Measurements from ENCODE around the gene PER2. TPM values are rescaled to one million over a fixed set of nuclear protein-coding genes. Genes with fewer than 3 reads are reported as not detected.

PER2 gene
- total and polyA plus RNA-seq, 2 donors: 7.5 to 8.8 TPM

DNA sequence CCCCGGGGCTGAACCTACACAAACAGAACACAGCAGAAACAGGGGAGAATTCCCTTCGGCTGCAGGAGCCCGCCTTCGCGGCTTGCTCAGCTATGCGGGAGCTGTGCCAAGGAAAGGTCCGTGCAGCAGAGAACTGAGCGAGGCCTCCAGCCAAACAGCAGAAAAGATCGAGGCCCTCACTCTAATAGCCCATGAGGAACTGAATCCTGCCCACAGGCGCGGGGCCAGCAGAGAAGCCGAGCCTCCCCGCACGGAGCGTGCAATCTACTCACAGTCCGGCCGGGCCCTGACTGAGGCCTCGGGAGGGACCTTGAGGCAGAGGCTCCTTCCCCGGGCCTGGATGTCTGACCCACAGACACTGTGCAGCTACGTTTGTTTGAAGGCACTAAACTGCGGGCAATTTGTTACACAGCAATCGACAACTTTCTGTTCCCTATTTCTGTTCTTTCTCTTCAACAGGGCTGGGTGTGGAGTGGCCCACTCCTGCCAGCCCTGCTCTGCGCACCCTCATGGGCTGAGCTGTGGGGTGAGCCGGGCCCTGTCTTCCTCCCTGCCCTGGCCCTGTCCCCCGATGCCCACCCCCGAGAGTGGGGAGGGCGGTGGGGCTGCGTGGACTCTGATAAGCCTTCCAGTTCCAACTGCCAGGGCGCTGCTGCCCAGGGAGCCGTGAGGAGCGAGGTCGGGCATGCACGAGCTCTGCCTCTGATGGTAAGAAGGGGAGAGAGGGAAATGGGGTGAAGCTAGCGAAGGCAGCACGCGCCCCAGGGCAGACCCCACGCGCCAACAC is 62.3 kb downstream of the PER2 start:
- H3K4me3 ChIP-seq (ENCODE audit: low read depth, low read length): no peak overlapping the region
- peaks cover 1% of the 10 kb centered on the region for H3K4me1 ChIP-seq (ENCODE audit: insufficient read depth)
- no peak overlapping the region for H3K27ac ChIP-seq (ENCODE audit: low read depth)
- H3K36me3 ChIP-seq (ENCODE audit: insufficient read depth): no peaks in the 10 kb centered on the region
- 62% methylated on average over 38 of the region's 38 CpGs for WGBS
- no peak for DNase-seq (ENCODE audit: extremely low spot score)

DNA sequence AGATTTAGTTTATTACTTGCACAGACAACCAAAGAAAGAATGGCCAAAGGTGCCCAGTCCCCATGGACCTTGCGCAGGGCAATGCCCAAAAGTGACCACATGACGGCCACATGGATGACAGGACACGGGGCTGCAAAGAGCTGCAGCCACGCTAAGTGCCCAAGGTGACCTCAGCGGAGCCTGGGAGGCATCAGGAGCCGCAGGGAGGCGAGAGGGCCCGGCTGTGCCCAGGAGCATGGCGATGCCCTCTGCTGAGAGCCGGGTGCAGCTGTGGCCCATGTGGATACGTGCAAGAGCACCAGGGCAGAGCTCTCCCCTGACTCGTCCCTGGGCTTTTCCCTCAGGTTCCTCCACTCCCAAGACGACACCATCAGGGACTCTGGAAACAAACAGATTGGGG is 63.3 kb downstream of the PER2 start:
- Histone ChIP-seq H3K27ac (ENCODE audit: low read depth) (no peak overlapping the region), H3K36me3 (ENCODE audit: insufficient read depth) (no peaks in the 10 kb centered on the region), H3K4me3 (ENCODE audit: low read depth, low read length) (no peak overlapping the region), H3K4me1 (ENCODE audit: insufficient read depth) (peaks cover 1% of the 10 kb centered on the region)
- WGBS: 90% methylated on average over 13 of the region's 13 CpGs
- no peak for DNase-seq (ENCODE audit: extremely low spot score)

DNA sequence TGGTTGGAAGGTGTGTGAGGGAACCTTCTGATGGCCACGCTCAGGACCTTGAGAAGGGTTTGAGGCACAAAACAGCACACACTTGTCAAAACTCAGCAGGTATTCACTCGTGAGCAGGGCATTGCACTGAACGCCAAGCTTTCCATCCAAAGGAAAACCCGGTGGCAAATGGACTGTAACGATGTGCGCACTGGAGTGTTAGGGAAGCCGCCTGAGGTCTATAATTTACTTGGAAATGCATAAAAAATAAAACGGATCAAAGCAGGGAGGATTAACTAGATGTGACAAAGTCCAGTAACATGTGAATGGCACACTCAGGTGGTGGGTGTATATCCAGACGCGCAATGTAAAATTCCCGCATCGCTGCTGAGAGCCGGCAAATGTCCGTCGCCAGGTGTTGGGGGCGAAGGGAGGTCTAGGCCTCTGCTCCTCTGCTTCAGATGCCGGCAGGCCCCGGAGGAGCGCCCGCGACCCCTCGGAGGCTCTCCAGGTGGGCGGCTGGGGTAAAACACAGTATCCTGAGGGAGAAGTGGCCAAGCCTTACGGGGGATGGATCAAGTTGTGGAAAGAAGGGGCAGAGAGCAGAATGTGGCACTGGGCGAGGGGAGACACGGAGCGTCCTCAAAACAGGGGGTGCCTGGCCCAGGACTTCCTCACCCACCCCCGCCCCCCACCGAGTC is 63.9 kb downstream of the PER2 start:
- Histone ChIP-seq H3K36me3 (ENCODE audit: insufficient read depth) (no peaks in the 10 kb centered on the region), H3K27ac (ENCODE audit: low read depth) (no peak overlapping the region), H3K4me1 (ENCODE audit: insufficient read depth) (peaks cover 1% of the 10 kb centered on the region), H3K4me3 (ENCODE audit: low read depth, low read length) (no peak overlapping the region)
- WGBS: 96% methylated on average over 29 of the region's 29 CpGs
- no peak for DNase-seq (ENCODE audit: extremely low spot score)

DNA sequence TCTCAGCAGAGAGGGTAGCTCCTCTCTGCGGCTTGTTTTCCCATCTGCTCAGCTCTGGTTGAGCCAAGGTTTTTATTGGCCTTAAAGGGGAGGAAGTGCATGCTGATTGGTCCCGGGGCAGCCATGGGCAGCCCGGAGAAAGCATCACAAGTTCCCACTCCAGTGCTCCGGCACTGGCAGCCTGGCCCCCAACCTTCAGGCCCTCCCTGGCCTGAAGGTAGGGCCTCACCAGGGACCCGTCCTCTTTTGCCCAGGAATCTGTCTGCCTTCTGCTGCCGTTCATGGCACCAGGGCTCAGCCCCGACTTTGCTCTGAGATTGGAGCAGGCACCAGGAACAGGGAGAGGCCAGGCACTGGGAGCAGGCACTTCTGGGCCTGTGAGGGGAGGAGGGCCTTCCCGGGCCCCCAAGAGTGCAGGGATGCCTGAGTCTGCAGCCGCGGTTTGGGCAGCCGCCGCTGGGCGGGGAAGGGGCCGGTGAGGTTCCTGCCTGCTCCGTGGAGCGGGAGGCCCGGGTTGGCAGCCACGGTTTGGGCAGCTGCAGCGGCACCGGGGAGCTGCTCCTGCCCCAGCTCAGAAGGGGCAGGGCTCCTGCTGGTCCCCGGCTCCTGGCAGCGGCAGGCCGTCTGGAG is 67.4 kb downstream of the PER2 start:
- Histone ChIP-seq H3K4me1 (ENCODE audit: insufficient read depth) (peaks cover 1% of the 10 kb centered on the region), H3K4me3 (ENCODE audit: low read depth, low read length) (no peak overlapping the region), H3K27ac (ENCODE audit: low read depth) (no peak overlapping the region), H3K36me3 (ENCODE audit: insufficient read depth) (no peaks in the 10 kb centered on the region)
- DNase-seq (ENCODE audit: extremely low spot score): no peak
- WGBS: 75% methylated on average over 23 of the region's 23 CpGs

DNA sequence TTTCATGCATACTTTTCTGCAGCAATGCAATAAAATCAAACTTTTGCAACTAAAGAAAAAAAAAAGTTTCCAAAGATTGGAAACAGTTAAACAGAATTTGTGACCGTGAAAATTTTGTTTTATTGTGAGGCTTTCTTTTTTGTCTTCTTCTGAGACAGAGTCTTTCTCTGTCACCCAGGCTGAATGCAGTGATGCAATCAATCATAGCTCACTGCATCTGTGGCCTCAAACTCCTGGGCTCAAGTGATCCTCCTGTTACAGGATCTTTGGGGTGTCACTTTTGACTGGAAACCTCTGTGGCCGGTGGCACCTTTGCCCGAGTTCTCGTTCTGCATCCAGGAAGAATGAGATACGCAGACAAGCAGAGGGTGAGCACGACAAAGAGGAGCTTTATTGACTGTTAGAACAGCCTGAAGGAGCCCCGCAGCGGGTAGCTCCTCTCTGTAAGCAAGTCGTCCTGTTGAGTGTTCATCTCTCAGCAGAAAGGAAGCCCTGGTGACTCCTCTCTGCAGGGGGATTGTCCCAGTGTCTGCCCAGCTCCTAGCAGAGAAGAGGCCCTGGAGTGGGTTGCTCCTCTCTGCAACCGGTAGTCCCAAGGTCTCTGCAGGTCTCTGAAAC is 68.0 kb downstream of the PER2 start:
- Histone ChIP-seq H3K4me1 (ENCODE audit: insufficient read depth) (peaks cover 1% of the 10 kb centered on the region), H3K36me3 (ENCODE audit: insufficient read depth) (no peaks in the 10 kb centered on the region), H3K4me3 (ENCODE audit: low read depth, low read length) (no peak overlapping the region), H3K27ac (ENCODE audit: low read depth) (no peak overlapping the region)
- WGBS: 70% methylated on average over 10 of the region's 10 CpGs
- DNase-seq (ENCODE audit: extremely low spot score): no peak

DNA sequence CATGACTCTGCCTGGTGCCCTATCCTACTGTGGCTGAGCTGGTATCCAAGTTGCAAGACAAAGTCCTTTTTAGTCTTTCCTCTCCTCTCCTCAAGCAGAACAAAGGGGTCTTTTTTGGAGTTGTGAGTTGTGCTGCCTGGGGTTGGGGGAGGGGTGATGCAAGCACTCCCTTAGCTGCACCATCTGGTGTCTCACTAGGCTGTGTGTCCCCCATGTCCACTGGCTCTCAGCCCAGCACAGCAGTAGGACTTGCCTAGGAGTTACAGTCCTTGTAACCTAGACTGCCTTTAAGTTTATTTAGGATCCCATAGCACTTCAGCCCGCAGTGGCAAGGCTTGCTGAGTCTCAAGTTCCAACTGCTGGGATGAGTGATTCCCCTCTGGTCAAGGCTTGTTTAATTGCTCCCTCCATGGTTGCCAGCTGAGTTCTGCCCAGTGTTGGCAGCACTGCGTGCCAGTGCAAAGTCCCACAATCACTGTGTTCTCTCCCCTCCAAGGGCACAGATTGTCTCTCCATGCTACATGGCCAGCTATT is 71.7 kb downstream of the PER2 start:
- no peak overlapping the region for H3K4me3 ChIP-seq (ENCODE audit: low read depth, low read length)
- H3K27ac ChIP-seq (ENCODE audit: low read depth): no peak overlapping the region
- H3K4me1 ChIP-seq (ENCODE audit: insufficient read depth): no peaks in the 10 kb centered on the region
- DNase-seq (ENCODE audit: extremely low spot score): no peak
- H3K36me3 ChIP-seq (ENCODE audit: insufficient read depth): no peaks in the 10 kb centered on the region
- WGBS: 89% methylated on average over 2 of the region's 2 CpGs

DNA sequence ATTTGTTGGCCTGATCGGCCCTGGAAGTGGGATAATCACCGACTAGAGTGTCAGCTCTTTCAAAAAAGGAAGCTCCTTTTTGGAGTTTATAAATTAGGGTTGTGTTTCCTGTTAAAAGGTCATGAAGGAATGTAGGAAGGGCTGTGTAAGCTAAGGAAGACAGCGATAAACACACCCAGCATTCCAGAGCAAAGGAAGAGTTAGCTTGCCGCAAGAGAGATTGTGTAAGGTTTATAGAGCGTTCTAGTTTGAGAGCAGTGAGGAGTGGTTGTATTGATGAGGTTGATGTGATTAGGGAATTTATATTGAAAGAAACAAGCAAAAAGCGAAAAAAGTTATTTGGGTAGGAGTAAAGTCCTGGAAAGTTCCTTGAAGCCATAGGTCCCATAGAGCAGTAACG is 81.4 kb downstream of the PER2 start:
- H3K4me1 ChIP-seq (ENCODE audit: insufficient read depth): no peaks in the 10 kb centered on the region
- no peak for DNase-seq (ENCODE audit: extremely low spot score)
- no peaks in the 10 kb centered on the region for H3K36me3 ChIP-seq (ENCODE audit: insufficient read depth)
- no peak overlapping the region for H3K4me3 ChIP-seq (ENCODE audit: low read depth, low read length)
- 75% methylated on average over 7 of the region's 7 CpGs for WGBS
- H3K27ac ChIP-seq (ENCODE audit: low read depth): no peak overlapping the region

DNA sequence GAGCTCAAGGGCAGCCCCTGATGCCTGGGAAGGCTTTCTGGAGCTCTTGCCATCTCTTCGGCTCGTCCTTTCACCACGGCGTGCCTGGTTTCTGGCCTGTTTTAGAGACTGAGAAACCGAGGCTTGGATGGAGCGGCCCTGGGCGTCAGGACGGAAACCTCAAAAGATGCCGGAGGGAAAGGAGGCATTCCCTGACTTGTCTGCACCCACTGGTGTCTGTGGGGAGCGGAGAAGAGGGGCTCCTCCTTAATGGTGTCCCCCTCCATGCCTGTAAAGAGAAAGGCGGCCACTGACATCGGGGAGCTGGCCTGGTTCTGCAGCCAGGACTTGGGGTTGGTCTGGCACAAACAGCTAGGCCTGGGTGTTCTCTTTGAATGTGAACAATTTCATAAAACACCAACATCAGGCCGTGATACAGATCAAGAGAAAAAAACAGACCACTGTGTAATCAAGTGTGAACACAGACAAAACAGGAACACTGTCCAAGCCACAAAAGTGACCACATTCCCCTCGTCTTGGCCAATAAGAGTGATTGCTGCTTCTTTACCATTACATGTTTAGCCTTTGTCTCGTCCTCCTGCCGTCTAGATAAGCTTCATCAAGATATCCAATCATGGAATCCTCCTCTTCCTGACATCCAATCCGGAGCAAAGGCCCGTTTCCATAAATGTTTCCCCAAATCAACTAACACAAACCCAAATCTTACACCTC is 84.3 kb downstream of the PER2 start:
- peak overlapping the region; percentile 12 for H3K4me3 ChIP-seq (ENCODE audit: low read depth, low read length)
- no peaks in the 10 kb centered on the region for H3K4me1 ChIP-seq (ENCODE audit: insufficient read depth)
- H3K27ac ChIP-seq (ENCODE audit: low read depth): peak overlapping the region; percentile 13
- no peaks in the 10 kb centered on the region for H3K36me3 ChIP-seq (ENCODE audit: insufficient read depth)
- 56% methylated on average over 18 of the region's 18 CpGs for WGBS
- DNase-seq (ENCODE audit: extremely low spot score): no peak

DNA sequence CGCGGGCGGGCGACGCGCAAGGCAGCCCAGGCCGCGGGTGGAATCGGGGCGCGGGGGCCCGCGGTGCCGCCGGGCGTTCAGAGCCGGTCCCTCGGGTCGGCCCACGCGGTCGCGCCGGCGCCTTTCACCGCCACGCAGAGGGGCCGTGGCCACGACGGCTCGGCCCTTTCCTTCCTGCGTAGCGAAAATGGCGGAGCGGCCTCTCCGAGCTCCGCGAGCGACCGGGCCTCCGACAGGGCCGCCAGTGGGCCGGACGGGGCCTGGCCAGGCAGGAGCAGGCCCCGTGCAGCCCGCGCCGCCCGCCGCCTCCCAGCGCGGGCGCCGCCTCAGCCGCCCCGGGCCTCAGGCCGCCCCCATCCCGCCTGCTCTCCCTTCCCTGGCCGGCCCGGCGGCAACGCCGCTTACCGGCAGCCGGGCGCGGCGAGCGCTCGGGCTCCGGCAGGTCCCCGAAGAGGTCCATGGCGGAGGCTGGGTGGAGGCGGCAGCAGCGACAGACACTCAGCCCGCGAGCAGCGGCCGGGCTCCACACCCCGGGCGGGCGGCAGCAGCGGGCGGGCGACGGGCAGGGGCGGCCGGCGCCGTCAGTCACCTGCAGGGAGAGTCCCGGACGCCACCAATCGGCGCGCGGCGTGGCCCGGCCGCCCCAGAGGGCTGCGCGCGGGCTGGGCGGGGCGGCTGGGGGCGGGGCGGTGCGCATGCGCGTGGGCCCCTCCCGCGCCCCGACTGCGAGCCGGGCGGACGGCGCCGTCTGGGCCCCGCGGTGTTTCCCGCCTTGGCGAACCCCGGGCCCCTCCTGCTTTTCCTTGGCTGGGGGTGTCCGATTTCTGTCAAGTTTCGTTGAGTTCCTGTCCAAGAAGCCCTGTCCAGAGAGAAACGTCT is 85.1 kb downstream of the PER2 start, which contains the start of gene ILKAP:
Gene ILKAP, minus strand, starts transcription at position 602 of the 879 bp plus-strand sequence. Its CDS starts 142 bp downstream, at position 460.
- Histone ChIP-seq H3K36me3 (ENCODE audit: insufficient read depth) (no peaks in the 10 kb centered on the region), H3K4me1 (ENCODE audit: insufficient read depth) (no peaks in the 10 kb centered on the region), H3K4me3 (ENCODE audit: low read depth, low read length) (peak within 1 kb of the TSS; percentile 98), H3K27ac (ENCODE audit: low read depth) (peak within 1 kb of the TSS; percentile 94)
- under 1% methylated on average over 126 of the region's 126 CpGs for WGBS
- DNase-seq (ENCODE audit: extremely low spot score): peak; percentile 52

DNA sequence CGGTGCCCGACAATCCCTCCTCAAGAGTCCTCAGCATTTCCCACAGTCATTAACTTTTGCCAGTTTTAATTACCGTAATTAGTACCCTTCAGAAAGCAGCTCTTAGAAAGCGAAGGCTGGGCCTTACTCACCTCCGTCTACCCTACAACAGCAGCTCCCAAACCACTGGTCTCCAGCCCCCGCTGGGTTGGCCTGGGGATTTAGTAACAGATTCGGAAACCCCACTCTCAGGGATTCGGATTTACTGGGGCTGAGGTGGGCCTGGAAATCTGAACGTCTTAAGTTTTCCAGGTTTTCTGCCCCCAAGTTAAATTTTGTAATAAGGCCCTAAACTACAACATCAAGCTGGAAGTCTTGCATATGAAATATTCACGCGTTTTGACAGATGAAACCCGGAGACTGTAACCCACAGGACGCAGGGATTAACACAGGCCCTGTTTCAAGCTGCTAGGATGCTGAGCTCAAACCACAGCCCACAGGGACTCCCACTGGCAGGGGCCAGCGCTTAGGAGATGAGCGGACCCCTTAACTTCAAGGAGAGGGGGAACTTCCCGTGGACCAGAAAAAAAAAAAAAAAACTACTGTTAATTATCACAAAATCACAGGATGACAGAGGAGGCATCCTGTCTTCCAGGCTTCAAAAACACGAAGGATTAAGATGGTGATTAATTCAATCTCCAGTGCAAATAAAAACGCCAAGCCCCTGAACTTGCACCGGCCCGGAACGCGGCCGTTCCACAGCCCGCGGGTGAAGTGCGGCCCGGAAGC is 85.9 kb downstream of the PER2 start:
- no peaks in the 10 kb centered on the region for H3K36me3 ChIP-seq (ENCODE audit: insufficient read depth)
- peak overlapping the region; percentile 98 for H3K4me3 ChIP-seq (ENCODE audit: low read depth, low read length)
- H3K4me1 ChIP-seq (ENCODE audit: insufficient read depth): no peaks in the 10 kb centered on the region
- 8% methylated on average over 27 of the region's 27 CpGs for WGBS
- no peak for DNase-seq (ENCODE audit: extremely low spot score)
- peak overlapping the region; percentile 94 for H3K27ac ChIP-seq (ENCODE audit: low read depth)

All from urinary bladder (tissue), 4 donors.